C4-2B (cell line): ENCODE measurements around the gene GRIK2.

Experiments
- H3K27ac ChIP-seq: fragments of 450-650 bp; 2 replicates; pipeline ENCODE4 v1.5.1; 2017
- CTCF ChIP-seq: fragments of 450-650 bp; conservative IDR thresholded peaks from 2 replicates; pipeline ENCODE4 v1.5.1; 2017; ENCODE audit warnings: mild to moderate bottlenecking
- ZFX ChIP-seq: fragments of 450-650 bp; IDR thresholded peaks from 2 replicates; pipeline ENCODE4 v1.6.1; 2017

Gene GRIK2

GRCh38 chr6:101799531-101799930, 406.0 kb downstream of the GRIK2 start:
- no peak overlapping the region for H3K27ac ChIP-seq
- TF ChIP-seq CTCF, result no peak
- TF ChIP-seq ZFX, result no peak

- TF ChIP-seq ZFX, result no peak
- TF ChIP-seq CTCF, result no peak
- no peak overlapping the region for H3K27ac ChIP-seq
Measured at GRCh38 chr6:101800598-101800997, 407.1 kb downstream of the GRIK2 start.

GRCh38 chr6:101803136-101803535, 409.6 kb downstream of the GRIK2 start:
- TF ChIP-seq ZFX (no peak), CTCF (no peak)
- H3K27ac ChIP-seq, result no peak overlapping the region

GRCh38 chr6:101806241-101806640, 412.7 kb downstream of the GRIK2 start:
- no peak overlapping the region for H3K27ac ChIP-seq

GRCh38 chr6:101811108-101811507, 417.6 kb downstream of the GRIK2 start:
- H3K27ac ChIP-seq, result no peak overlapping the region
- TF ChIP-seq ZFX, result no peak
- no peak for TF ChIP-seq CTCF

More at GRCh38 chr6:101806241-101806640, 412.7 kb downstream of the GRIK2 start:
- TF ChIP-seq ZFX (no peak), CTCF (no peak)

- H3K27ac ChIP-seq, result no peak overlapping the region
- no peak for TF ChIP-seq CTCF
- TF ChIP-seq ZFX, result no peak
Measured at GRCh38 chr6:101816716-101817115, 423.2 kb downstream of the GRIK2 start.

GRCh38 chr6:101818051-101818450, 424.5 kb downstream of the GRIK2 start:
- no peak for TF ChIP-seq ZFX
- no peak for TF ChIP-seq CTCF
- H3K27ac ChIP-seq, result no peak overlapping the region
